Peyer's patch (tissue), 4 donors: ENCODE data around the gene BRD8. TPM values are rescaled to one million over a fixed set of nuclear protein-coding genes. Genes with fewer than 3 reads are reported as not detected.

ENCODE experiments used
- DNase-seq, 3 donors: peaks; one replicate each; pipeline ENCODE4 v3.0.0-alpha.2; 2017 to 2019
- H3K27ac ChIP-seq, 4 donors: fragments of 200-600 bp; sonication (generic); one replicate each; pipeline ENCODE4 v1.5.1; 2016 to 2019
- H3K27me3 ChIP-seq, 2 donors: fragments of 200-600 bp; sonication (generic); one replicate each; pipeline ENCODE4 v1.5.1; 2019
- H3K36me3 ChIP-seq, 3 donors: fragments of 200-600 bp; sonication (generic); one replicate each; pipeline ENCODE4 v1.5.1; 2016 to 2019
- H3K4me1 ChIP-seq, 4 donors: fragments of 200-600 bp; sonication (generic); one replicate each; pipeline ENCODE4 v1.5.1; 2016 to 2019
- H3K4me3 ChIP-seq, 4 donors: fragments of 200-600 bp; sonication (generic); 1 replicate in 3 of 4; 2 replicates in 1 of 4; pipeline ENCODE4 v1.5.1; 2016 to 2019; ENCODE audit warnings: mild to moderate bottlenecking in 1 of 4
- H3K9me3 ChIP-seq, 4 donors: fragments of 200-600 bp; sonication (generic); one replicate each; pipeline ENCODE4 v1.5.1; 2016 to 2019; ENCODE audit warnings: mild to moderate bottlenecking in 1 of 4
- CTCF ChIP-seq, 6 experiments: fragments of 450-650 bp in 4 of 6; fragments of 200-600 bp in 2 of 6; sonication (generic) in 1 of 6; IDR thresholded peaks; one replicate each; pipeline ENCODE4 v1.5.1; 2017 to 2019; ENCODE audit warnings: antibody characterized with exemption in 6 of 6, mild to moderate bottlenecking in 3 of 6, moderate library complexity in 1 of 6
- POLR2A ChIP-seq, 2 donors: fragments of 450-650 bp; IDR thresholded peaks; one replicate each; pipeline ENCODE4 v1.5.1; 2017; ENCODE audit warnings: antibody characterized with exemption in 2 of 2, mild to moderate bottlenecking in 2 of 2, moderate library complexity in 2 of 2
- total RNA-seq, 4 donors: library from RNA; depleted of rRNA; stranded (reverse); fragments of >200 nt; gene quantifications; one replicate each; pipeline ENCODE4 v1.1.0, GENCODE V29; 2016

The BRD8 gene
- total RNA-seq, 4 donors from 2014 or later, result 42.2 to 130 (median 70.8) TPM

GRCh38 chr5:138128334-138128733 lies 50.1 kb downstream of the BRD8 start:
- Histone ChIP-seq H3K27ac (no peak overlapping the region), H3K9me3 (no peaks in the 10 kb centered on the region), H3K27me3 (no peaks in the 10 kb centered on the region), H3K4me1 (no peaks in the 10 kb centered on the region), H3K36me3 (no peaks in the 10 kb centered on the region), H3K4me3 (no peak overlapping the region)
- no peak for DNase-seq
- no peak for TF ChIP-seq CTCF (IDR thresholded peaks at IDR 0.05)
- no peak for TF ChIP-seq POLR2A (IDR thresholded peaks at IDR 0.05)

DNA sequence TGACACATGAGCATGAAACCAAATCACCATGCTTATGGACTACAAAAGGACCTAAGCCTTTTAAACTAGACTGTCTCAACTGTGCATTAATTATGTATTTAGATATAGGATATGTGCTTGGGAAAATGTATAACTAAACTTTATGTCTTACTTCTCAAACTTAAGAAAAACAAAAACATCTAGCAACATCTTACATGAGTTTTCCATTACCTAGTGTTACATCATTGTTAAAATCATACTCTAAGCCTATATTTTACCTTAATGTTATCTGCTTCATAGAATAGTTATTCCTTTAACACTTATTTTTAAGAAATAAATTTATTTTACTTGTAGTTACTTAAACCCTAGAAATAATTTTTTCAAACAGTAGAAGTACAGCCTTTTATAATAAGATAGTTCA lies 63.2 kb downstream of the BRD8 start:
- H3K4me1 ChIP-seq, result no peaks in the 10 kb centered on the region
- TF ChIP-seq POLR2A (IDR thresholded peaks at IDR 0.05) (no peak), CTCF (IDR thresholded peaks at IDR 0.05) (no peak)
- H3K27ac ChIP-seq, result no peak overlapping the region
- H3K4me3 ChIP-seq, result no peak overlapping the region
- DNase-seq, result no peak
- H3K27me3 ChIP-seq, result no peaks in the 10 kb centered on the region
- H3K9me3 ChIP-seq, result no peaks in the 10 kb centered on the region
- no peaks in the 10 kb centered on the region for H3K36me3 ChIP-seq

DNA sequence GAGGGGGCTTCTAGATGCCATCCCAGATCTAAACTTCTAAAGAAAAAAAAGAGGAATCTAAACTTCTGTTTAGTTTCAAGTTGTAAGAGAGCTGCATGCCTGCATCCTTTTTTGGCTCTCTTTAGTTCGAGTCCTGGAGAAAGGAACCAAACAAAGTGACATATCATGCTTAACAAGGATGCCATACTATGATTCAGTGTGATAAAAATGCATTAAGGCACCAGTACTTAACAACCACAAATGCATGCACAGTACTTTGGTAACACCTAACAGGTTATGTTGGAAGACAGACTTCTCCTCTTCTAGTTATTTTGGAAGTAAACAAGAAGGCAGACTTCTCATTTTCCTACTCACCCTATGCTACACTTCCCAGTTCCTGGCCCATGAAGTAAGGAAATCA lies 66.5 kb downstream of the BRD8 start:
- no peaks in the 10 kb centered on the region for H3K4me1 ChIP-seq
- H3K36me3 ChIP-seq, result no peaks in the 10 kb centered on the region
- H3K9me3 ChIP-seq, result no peaks in the 10 kb centered on the region
- no peak overlapping the region for H3K4me3 ChIP-seq
- no peaks in the 10 kb centered on the region for H3K27me3 ChIP-seq
- TF ChIP-seq CTCF (IDR thresholded peaks at IDR 0.05), result no peak
- no peak for TF ChIP-seq POLR2A (IDR thresholded peaks at IDR 0.05)
- no peak for DNase-seq
- H3K27ac ChIP-seq, result no peak overlapping the region

DNA sequence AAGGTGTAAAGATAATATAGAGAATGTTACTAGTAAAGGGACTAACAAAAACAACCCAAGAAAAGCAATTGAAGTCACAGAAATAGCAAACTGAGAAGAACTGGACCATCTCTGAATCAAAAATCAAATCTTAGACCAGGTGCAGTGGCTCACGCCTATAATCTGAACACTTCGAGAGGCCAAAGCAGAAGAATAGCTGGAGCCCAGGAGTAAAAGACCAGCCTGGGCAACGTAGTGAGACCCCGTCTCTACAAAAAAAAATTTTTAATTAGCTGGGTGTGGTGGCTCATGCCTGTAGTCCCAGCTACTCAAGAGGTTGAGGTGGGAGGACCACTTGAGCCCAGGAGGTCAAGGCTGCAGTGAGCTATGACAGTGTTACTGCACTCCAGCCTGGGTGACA lies 67.2 kb downstream of the BRD8 start:
- no peaks in the 10 kb centered on the region for H3K27me3 ChIP-seq
- H3K27ac ChIP-seq, result no peak overlapping the region
- no peaks in the 10 kb centered on the region for H3K9me3 ChIP-seq
- no peaks in the 10 kb centered on the region for H3K4me1 ChIP-seq
- no peak overlapping the region for H3K4me3 ChIP-seq
- TF ChIP-seq CTCF (IDR thresholded peaks at IDR 0.05) (no peak), POLR2A (IDR thresholded peaks at IDR 0.05) (no peak)
- no peak for DNase-seq
- H3K36me3 ChIP-seq, result no peaks in the 10 kb centered on the region

- TF ChIP-seq POLR2A (IDR thresholded peaks at IDR 0.05) (no peak), CTCF (IDR thresholded peaks at IDR 0.05) (no peak)
- Histone ChIP-seq H3K9me3 (no peaks in the 10 kb centered on the region), H3K27me3 (no peaks in the 10 kb centered on the region), H3K4me3 (no peak overlapping the region), H3K4me1 (no peaks in the 10 kb centered on the region), H3K36me3 (no peaks in the 10 kb centered on the region), H3K27ac (no peak overlapping the region)
- no peak for DNase-seq
Observed at GRCh38 chr5:138110266-138110963, 68.0 kb downstream of the BRD8 start.
